Measurements from ENCODE around the gene FAM3D. TPM values are rescaled to one million over a fixed set of nuclear protein-coding genes. Genes with fewer than 3 reads are reported as not detected.

Gene FAM3D
- polyA plus RNA-seq, 1 donor (not counting 4 experiments of a cell fraction or from before 2014, with no cell fraction given) = not detected

GRCh38 chr3:58654466-58654865 lies 12.1 kb downstream of the FAM3D start:
- Histone ChIP-seq H3K27ac (ENCODE audit: control insufficient read depth, insufficient read depth, low read length) (no peak overlapping the region), H3K4me3 (ENCODE audit: control insufficient read depth in 2 of 3, extremely low read depth in 1 of 3, insufficient read depth in 2 of 3, low read depth in 1 of 3, low read length in 3 of 3) (no peak overlapping the region), H3K9me3 (ENCODE audit: control insufficient read depth, low read depth, low read length) (no peaks in the 10 kb centered on the region), H3K36me3 (ENCODE audit: control insufficient read depth in 2 of 2, extremely low read depth in 1 of 2, insufficient read depth in 2 of 2, low read length in 2 of 2) (no peaks in the 10 kb centered on the region), H3K9ac (ENCODE audit: control insufficient read depth, extremely low read depth, insufficient read depth, low read length) (no peak overlapping the region), H3K79me2 (ENCODE audit: control insufficient read depth, insufficient read depth, low read length) (no peaks in the 10 kb centered on the region), H3K27me3 (ENCODE audit: control insufficient read depth, extremely low read depth, insufficient read depth, low read length) (no peaks in the 10 kb centered on the region), H4K20me1 (ENCODE audit: control insufficient read depth, extremely low read depth, insufficient read depth, low read length) (no peaks in the 10 kb centered on the region), H3K9me1 (ENCODE audit: control insufficient read depth, extremely low read depth, insufficient read depth, low read length) (no peaks in the 10 kb centered on the region), H2AFZ (ENCODE audit: control insufficient read depth, low read length) (no peak overlapping the region), H3K4me2 (ENCODE audit: control insufficient read depth, extremely low read depth, insufficient read depth, low read depth, low read length) (no peak overlapping the region), H3K4me1 (ENCODE audit: control insufficient read depth, extremely low read depth, insufficient read depth, low read length) (no peaks in the 10 kb centered on the region)
- no peak for TF ChIP-seq CTCF (optimal IDR thresholded peaks at IDR 0.05 in 1 of 3, IDR thresholded peaks at IDR 0.05 in 1 of 3, conservative IDR thresholded peaks at IDR 0.05 in 1 of 3; ENCODE audit: extremely low read depth in 1 of 3, insufficient read depth in 2 of 3, low read length in 3 of 3)
- no peak for TF ChIP-seq EZH2 (IDR thresholded peaks at IDR 0.05; ENCODE audit: low read length)
- DNase-seq (ENCODE audit: low read depth, low spot score) (no peak), FAIRE-seq (no peak)
- dilution Hi-C loops (cut with MboI; ENCODE audit: extremely low pct_ligation_motif_present, low sequenced_read_pairs) = no loop called here

GRCh38 chr3:58652624-58653023 lies 13.9 kb downstream of the FAM3D start:
- dilution Hi-C loops (cut with MboI; ENCODE audit: extremely low pct_ligation_motif_present, low sequenced_read_pairs) = no loop called here

More at GRCh38 chr3:58652624-58653023, 13.9 kb downstream of the FAM3D start:
- H3K27ac ChIP-seq (ENCODE audit: control insufficient read depth, insufficient read depth, low read length) = no peak overlapping the region
- no peak overlapping the region for H3K4me2 ChIP-seq (ENCODE audit: control insufficient read depth, extremely low read depth, insufficient read depth, low read depth, low read length)
- no peak overlapping the region for H3K9ac ChIP-seq (ENCODE audit: control insufficient read depth, extremely low read depth, insufficient read depth, low read length)
- H3K4me1 ChIP-seq (ENCODE audit: control insufficient read depth, extremely low read depth, insufficient read depth, low read length) = no peaks in the 10 kb centered on the region
- DNase-seq (ENCODE audit: low read depth, low spot score) = no peak
- no peaks in the 10 kb centered on the region for H4K20me1 ChIP-seq (ENCODE audit: control insufficient read depth, extremely low read depth, insufficient read depth, low read length)
- H3K36me3 ChIP-seq (ENCODE audit: control insufficient read depth in 2 of 2, extremely low read depth in 1 of 2, insufficient read depth in 2 of 2, low read length in 2 of 2) = no peaks in the 10 kb centered on the region
- H3K4me3 ChIP-seq (ENCODE audit: control insufficient read depth in 2 of 3, extremely low read depth in 1 of 3, insufficient read depth in 2 of 3, low read depth in 1 of 3, low read length in 3 of 3) = no peak overlapping the region
- no peaks in the 10 kb centered on the region for H3K9me3 ChIP-seq (ENCODE audit: control insufficient read depth, low read depth, low read length)
- TF ChIP-seq CTCF (optimal IDR thresholded peaks at IDR 0.05 in 1 of 3, IDR thresholded peaks at IDR 0.05 in 1 of 3, conservative IDR thresholded peaks at IDR 0.05 in 1 of 3; ENCODE audit: extremely low read depth in 1 of 3, insufficient read depth in 2 of 3, low read length in 3 of 3) (no peak), EZH2 (IDR thresholded peaks at IDR 0.05; ENCODE audit: low read length) (no peak)
- H3K27me3 ChIP-seq (ENCODE audit: control insufficient read depth, extremely low read depth, insufficient read depth, low read length) = no peaks in the 10 kb centered on the region
- no peak overlapping the region for H2AFZ ChIP-seq (ENCODE audit: control insufficient read depth, low read length)
- FAIRE-seq = no peak
- H3K79me2 ChIP-seq (ENCODE audit: control insufficient read depth, insufficient read depth, low read length) = no peaks in the 10 kb centered on the region
- no peaks in the 10 kb centered on the region for H3K9me1 ChIP-seq (ENCODE audit: control insufficient read depth, extremely low read depth, insufficient read depth, low read length)

Measured in keratinocyte (primary cell).